ENCODE results near the gene USP3. TPM values are rescaled to one million over a fixed set of nuclear protein-coding genes. Genes with fewer than 3 reads are reported as not detected.

USP3 gene
- total and polyA plus RNA-seq, 9 of the 15 experiments (the other 6 are each of a cell fraction or from before 2014, with no cell fraction given) = 17.3 to 54.3 (median 34.8) TPM

DNA sequence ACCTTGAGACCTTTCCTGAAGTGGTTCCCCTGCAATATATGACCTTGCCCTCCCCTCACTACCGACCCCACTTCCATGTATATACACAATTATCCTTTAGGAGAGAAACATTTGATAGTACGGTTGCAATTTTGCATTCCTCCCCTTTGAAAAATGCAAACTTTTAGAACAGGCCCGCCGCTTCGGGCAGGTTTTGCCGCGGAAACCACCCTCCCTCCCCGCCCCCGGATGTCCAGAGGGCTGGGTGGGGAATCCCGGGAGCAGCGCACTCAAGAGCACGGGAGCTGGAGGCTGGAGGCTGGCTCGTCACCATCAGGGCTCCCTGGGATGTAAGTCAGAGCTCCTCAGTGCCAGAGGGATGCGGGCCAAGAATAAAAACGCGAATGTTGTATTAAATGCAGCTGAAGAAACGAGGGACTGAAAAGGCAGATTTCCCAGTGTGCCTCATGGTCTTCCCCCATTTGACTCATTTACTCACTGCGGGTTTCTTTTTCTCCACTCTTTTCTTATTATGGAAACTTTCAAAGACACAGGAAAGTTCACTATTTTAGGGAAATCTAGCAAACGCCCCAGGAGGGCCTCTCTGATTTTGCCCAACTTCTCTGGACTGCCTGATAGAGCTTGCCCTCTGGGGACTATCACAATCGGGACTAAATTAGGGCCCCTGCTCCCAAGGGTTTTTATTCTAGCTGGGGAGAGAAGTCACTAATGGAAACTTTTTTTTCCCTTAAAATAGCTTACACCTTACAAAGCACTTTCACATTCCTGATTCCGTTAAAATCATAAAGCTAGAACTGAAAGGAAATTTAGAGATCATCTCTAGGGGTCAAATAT lies 2.9 kb upstream of the USP3 start (continued):
- TF ChIP-seq, protein P1, sequence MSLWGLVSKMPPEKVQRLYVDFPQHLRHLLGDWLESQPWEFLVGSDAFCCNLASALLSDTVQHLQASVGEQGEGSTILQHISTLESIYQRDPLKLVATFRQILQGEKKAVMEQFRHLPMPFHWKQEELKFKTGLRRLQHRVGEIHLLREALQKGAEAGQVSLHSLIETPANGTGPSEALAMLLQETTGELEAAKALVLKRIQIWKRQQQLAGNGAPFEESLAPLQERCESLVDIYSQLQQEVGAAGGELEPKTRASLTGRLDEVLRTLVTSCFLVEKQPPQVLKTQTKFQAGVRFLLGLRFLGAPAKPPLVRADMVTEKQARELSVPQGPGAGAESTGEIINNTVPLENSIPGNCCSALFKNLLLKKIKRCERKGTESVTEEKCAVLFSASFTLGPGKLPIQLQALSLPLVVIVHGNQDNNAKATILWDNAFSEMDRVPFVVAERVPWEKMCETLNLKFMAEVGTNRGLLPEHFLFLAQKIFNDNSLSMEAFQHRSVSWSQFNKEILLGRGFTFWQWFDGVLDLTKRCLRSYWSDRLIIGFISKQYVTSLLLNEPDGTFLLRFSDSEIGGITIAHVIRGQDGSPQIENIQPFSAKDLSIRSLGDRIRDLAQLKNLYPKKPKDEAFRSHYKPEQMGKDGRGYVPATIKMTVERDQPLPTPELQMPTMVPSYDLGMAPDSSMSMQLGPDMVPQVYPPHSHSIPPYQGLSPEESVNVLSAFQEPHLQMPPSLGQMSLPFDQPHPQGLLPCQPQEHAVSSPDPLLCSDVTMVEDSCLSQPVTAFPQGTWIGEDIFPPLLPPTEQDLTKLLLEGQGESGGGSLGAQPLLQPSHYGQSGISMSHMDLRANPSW (CRISPR knock-in tag; IDR thresholded peaks at IDR 0.05) = no peak

- Histone ChIP-seq H3K4me2 (ENCODE audit: insufficient read depth, low read length) (peak overlapping the region; percentile 96; the same call in 1 of the 2 replicates), H3K27me3 (ENCODE audit: control insufficient read depth in 2 of 2, insufficient read depth in 2 of 2, low read length in 2 of 2) (no peaks in the 10 kb centered on the region), H4K20me1 (replicated peaks; ENCODE audit: control insufficient read depth, insufficient read depth, low read length) (peaks cover 4% of the 10 kb centered on the region; the same call in 1 of the 2 replicates), H3K9me1 (ENCODE audit: control insufficient read depth, insufficient read depth, low read length) (peaks cover 4% of the 10 kb centered on the region), H2AFZ (ENCODE audit: low read depth, low read length) (peak overlapping the region; percentile 86), H3K36me3 (ENCODE audit: control insufficient read depth, insufficient read depth, low read length) (peaks cover 5% of the 10 kb centered on the region; the same call in 1 of the 3 replicates), H3K9me3 (replicated peaks; ENCODE audit: control insufficient read depth, insufficient read depth, low read depth, low read length) (no peaks in the 10 kb centered on the region), H3K4me1 (replicated peaks in 1 of 2; ENCODE audit: control insufficient read depth in 2 of 2, insufficient read depth in 2 of 2, low read length in 2 of 2) (peaks cover 23 to 33% of the 10 kb centered on the region in 2 experiments), H3K79me2 (ENCODE audit: control insufficient read depth, insufficient read depth, low read length) (peaks cover 29% of the 10 kb centered on the region), H3K4me3 (no peak overlapping the region), H3K9ac (ENCODE audit: insufficient read depth in 1 of 2, low read depth in 2 of 2, low read length in 2 of 2) (no peak overlapping the region), H3K27ac (ENCODE audit: extremely low read depth, low read depth, low read length) (peak overlapping the region; percentile 95; the same call in 2 of the 3 replicates)
- CTCF ChIA-PET (ENCODE audit: low intra/inter-chr PET ratio) = no interaction called here
- TF ChIP-seq KLF1 (tag; IDR thresholded peaks at IDR 0.05) (no peak), RBFOX2 (IDR thresholded peaks at IDR 0.05; ENCODE audit: low read depth, low read length) (no peak), CBFA2T2 (conservative IDR thresholded peaks at IDR 0.05) (no peak), SP1 (CRISPR knock-in tag; IDR thresholded peaks at IDR 0.05) (no peak), ZNF212 (CRISPR knock-in tag; IDR thresholded peaks at IDR 0.05) (no peak), FUS (optimal IDR thresholded peaks at IDR 0.05; ENCODE audit: low read depth, low read length) (no peak), GTF2A2 (tag; IDR thresholded peaks at IDR 0.05) (0 out of 2 replicates have a peak, but pooled peaks have one; percentile 24), CC2D1A (IDR thresholded peaks at IDR 0.05) (no peak)
- DNase-seq (ENCODE audit: extremely low read depth in 1 of 4, low spot score in 3 of 4) = no peak
- POLR2A ChIA-PET = interaction anchor here (0.9 to 1.4 kb wide), 3 partner anchors 14 to 90 kb away, joined by 3 to 5 read pairs (median 3); no protein-coding TSS in a partner anchor
- no TSS peak for BruUV-seq (replicated peaks)
- in situ Hi-C loops (cut with MboI) (no loop called here), intact Hi-C loops (cut with micrococcal nuclease) (no loop called here)
- WGBS (ENCODE audit: insufficient coverage, low coverage, missing lambda C conversion rate) = 90% methylated on average over 15 of the region's 15 CpGs
- FAIRE-seq = no peak
- no peak for ATAC-seq
These were observed 2.1 kb upstream of the USP3 start for GRCh38 chr15:63502137-63502766.

All from K562 (cell line).